Heart left ventricle (tissue), 16 donors: ENCODE results near the gene ZNF280D. TPM values are rescaled to one million over a fixed set of nuclear protein-coding genes. Genes with fewer than 3 reads are reported as not detected.

Experiments
- ATAC-seq, 4 donors: fragments of 200-7000 bp; cut with Tn5 transposase; one replicate each; pipeline ENCODE4 v1.9.1; 2020 to 2022; ENCODE audit warnings: moderate library complexity in 4 of 4, mild to moderate bottlenecking in 3 of 4, moderate number of reproducible peaks in 1 of 4
- DNase-seq, 5 donors: peaks; one replicate each; pipeline ENCODE4 v3.0.0-alpha.2; 2020
- H3K27ac ChIP-seq, 12 donors: fragments of 200-600 bp; sonication (generic) in 4 of 12; one replicate each; pipeline versions ENCODE4 v1.5.0 to v1.8.0; 2016 to 2022; ENCODE audit warnings: mild to moderate bottlenecking in 2 of 12
- H3K27me3 ChIP-seq, 9 donors: fragments of 200-600 bp; sonication (generic) in 2 of 9; one replicate each; pipeline versions ENCODE4 v1.5.1 to v1.8.0; 2016 to 2022; ENCODE audit warnings: mild to moderate bottlenecking in 3 of 9
- H3K36me3 ChIP-seq, 9 donors: fragments of 200-600 bp; sonication (generic) in 2 of 9; one replicate each; pipeline versions ENCODE4 v1.5.0 to v1.8.0; 2018 to 2022; ENCODE audit warnings: mild to moderate bottlenecking in 2 of 9
- H3K4me1 ChIP-seq, 12 donors: fragments of 200-600 bp; sonication (generic) in 4 of 12; one replicate each; pipeline versions ENCODE4 v1.5.0 to v1.8.0; 2016 to 2022; ENCODE audit warnings: mild to moderate bottlenecking in 3 of 12
- H3K4me3 ChIP-seq, 12 donors: fragments of 200-600 bp; sonication (generic) in 4 of 12; one replicate each; pipeline versions ENCODE4 v1.5.0 to v1.8.0; 2017 to 2022; ENCODE audit warnings: mild to moderate bottlenecking in 9 of 12, moderate library complexity in 4 of 12
- H3K9me3 ChIP-seq, 12 donors: fragments of 200-600 bp; sonication (generic) in 4 of 12; one replicate each; pipeline versions ENCODE4 v1.5.0 to v1.8.0; 2016 to 2022; ENCODE audit warnings: mild to moderate bottlenecking in 1 of 12
- POLR2A ChIP-seq, 2 donors: fragments of 450-650 bp; IDR thresholded peaks; one replicate each; pipeline ENCODE4 v1.6.1; 2017; ENCODE audit warnings: antibody characterized with exemption in 2 of 2, mild to moderate bottlenecking in 2 of 2, moderate library complexity in 2 of 2
- WGBS, 4 donors: extraction: QIAGEN DNeasy Blood & Tissue Kit in 2 of 4; methylation state at CpG; one replicate each; pipeline versions ENCODE4 v1.1.5 to v1.1.7; 2013 to 2018; 5-methylcytosine and 5-hydroxymethylcytosine counted together
- intact Hi-C, 10 donors: fragments of 100-400 bp; cut with DNase I; formaldehyde crosslinking; loops; one replicate each; pipeline versions ENCODE4 v1.11.1 to v1.14.2; 2022
- polyA plus RNA-seq, 2 donors: library from polyadenylated mRNA; stranded (reverse); fragments of 200-250 nt; gene quantifications; one replicate each; pipeline ENCODE4 v1.2.3, GENCODE V29; 2013
- total RNA-seq, 9 donors: library from RNA; depleted of rRNA in 2 of 9; stranded (reverse); fragments of >200 nt in 2 of 9; fragmentation: NEBNext Ultra II Directional in 3 of 9; extraction: Animal tissue kit (Norgen Biotek cat#: 25700) in 3 of 9; gene quantifications; one replicate each; pipeline versions ENCODE4 v1.1.0 to v1.2.4, GENCODE V29; 2016 to 2023
- TF ChIP-seq, protein P1 (sequence below), 12 donors: fragments of 200-600 bp; sonication (generic) in 4 of 12; IDR thresholded peaks; one replicate each; pipeline versions ENCODE4 v1.5.0 to v1.8.0; 2018 to 2022; ENCODE audit warnings: antibody characterized with exemption in 12 of 12, mild to moderate bottlenecking in 5 of 12
- donor health status: ischemic (EF 13 %, LVEDD 7.1; RV severe dilation, severe dysfunction).
- donor health status: healthy with polysubstance abuse.
- donor health status: DM: no; HTN: yes; CAD: no.
- donor health status: DM: no; HTN: no; CAD: no.
- donor health status: ischemic (EF 25% LVEDD 6.9; RV normal size, moderate dysfunction).
- donor health status: ischemic (EF 25% LVEDD 5.7; RV mildly dilated, moderate dysfunction).
- donor health status: healthy.
- donor health status: DM: yes; HTN: yes; CAD: no.
- donor health status: ischemic (EF 35%, LVEDD 5.7; RV mildly dilated, moderate dysfunction).
- donor health status: nonischemic (EF 11% LVEDD 7.7; RV severe dilation, severe dysfunction).
- donor health status: DM: yes; HTN: yes; CAD: no.
- donor health status: PGD.
- donor health status: ischemic (EF 29% LVEDD 5.4; RV normal size, mild dysfunction).
- donor health status: nonischemic (EF 23%, LVEDD 6.1; RV moderate dilation, normal function).

The ZNF280D gene
- total and polyA plus RNA-seq, 11 donors = 7.0 to 32.8 (median 23.4) TPM

DNA sequence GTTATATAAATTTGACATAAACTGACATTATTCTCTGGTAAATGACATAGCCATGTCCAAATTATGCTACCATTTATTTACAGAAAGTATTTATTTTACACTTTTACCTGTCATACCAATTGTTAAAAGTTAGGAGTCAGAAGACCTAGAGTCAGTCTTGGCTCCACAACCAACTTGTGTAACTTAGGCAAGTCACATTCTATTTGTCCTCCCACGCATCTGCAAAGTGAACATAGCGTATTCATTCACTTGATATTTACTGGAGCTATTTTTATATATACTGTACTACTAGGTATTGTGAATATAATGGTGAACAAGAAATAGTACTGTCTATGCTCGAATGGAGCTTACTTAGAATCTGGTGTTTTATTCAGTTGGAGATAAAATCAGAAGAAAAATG lies 78.7 kb downstream of the ZNF280D start:
- WGBS, 4 donors = 83 to 96% (median 92%) methylated on average over 3 of the region's 3 CpGs
- Histone ChIP-seq H3K27ac (no peak overlapping the region), H3K4me1 (no peaks in the 10 kb centered on the region), H3K36me3 (peaks cover 0 to 80% (median 31%) of the 10 kb centered on the region in 9 donors), H3K27me3 (no peaks in the 10 kb centered on the region), H3K4me3 (no peak overlapping the region), H3K9me3 (no peaks in the 10 kb centered on the region)
- TF ChIP-seq POLR2A (IDR thresholded peaks at IDR 0.05) = no peak
- TF ChIP-seq, protein P1, sequence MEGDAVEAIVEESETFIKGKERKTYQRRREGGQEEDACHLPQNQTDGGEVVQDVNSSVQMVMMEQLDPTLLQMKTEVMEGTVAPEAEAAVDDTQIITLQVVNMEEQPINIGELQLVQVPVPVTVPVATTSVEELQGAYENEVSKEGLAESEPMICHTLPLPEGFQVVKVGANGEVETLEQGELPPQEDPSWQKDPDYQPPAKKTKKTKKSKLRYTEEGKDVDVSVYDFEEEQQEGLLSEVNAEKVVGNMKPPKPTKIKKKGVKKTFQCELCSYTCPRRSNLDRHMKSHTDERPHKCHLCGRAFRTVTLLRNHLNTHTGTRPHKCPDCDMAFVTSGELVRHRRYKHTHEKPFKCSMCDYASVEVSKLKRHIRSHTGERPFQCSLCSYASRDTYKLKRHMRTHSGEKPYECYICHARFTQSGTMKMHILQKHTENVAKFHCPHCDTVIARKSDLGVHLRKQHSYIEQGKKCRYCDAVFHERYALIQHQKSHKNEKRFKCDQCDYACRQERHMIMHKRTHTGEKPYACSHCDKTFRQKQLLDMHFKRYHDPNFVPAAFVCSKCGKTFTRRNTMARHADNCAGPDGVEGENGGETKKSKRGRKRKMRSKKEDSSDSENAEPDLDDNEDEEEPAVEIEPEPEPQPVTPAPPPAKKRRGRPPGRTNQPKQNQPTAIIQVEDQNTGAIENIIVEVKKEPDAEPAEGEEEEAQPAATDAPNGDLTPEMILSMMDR (IDR thresholded peaks at IDR 0.05) = no peak
- ATAC-seq (peak in 2 of 4 donors; percentile 52 to 61), DNase-seq (no peak)
- intact Hi-C loops = no loop called here

DNA sequence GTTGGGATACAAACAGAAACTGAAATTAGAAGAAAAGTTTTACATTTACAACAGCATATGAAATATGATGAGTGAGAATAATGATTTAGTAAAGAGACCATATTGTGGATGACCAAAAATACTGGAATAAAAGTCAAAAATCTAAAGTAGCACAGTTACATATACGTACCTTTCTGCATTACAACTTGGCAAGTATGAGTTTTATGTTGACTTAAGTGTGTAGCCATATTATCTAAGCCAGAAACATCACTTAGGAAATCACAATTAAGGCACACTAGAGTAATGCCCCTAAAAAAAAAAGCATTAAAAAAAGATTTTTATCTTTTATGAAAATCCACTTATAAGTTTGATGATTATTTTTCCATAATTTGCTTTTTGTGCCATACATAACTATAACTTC lies 79.1 kb downstream of the ZNF280D start:
- no peak for DNase-seq
- no peak for ATAC-seq
- 86 to 95% (median 93%) methylated on average over 1 of the region's 1 CpG for WGBS, 4 donors
- no peaks in the 10 kb centered on the region for H3K9me3 ChIP-seq
- H3K27ac ChIP-seq = no peak overlapping the region
- H3K36me3 ChIP-seq = peaks cover 0 to 79% (median 27%) of the 10 kb centered on the region in 9 donors
- TF ChIP-seq, protein P1 (IDR thresholded peaks at IDR 0.05) = no peak
- no peak for TF ChIP-seq POLR2A (IDR thresholded peaks at IDR 0.05)
- no peaks in the 10 kb centered on the region for H3K27me3 ChIP-seq
- intact Hi-C loops = no loop called here
- H3K4me3 ChIP-seq = no peak overlapping the region
- H3K4me1 ChIP-seq = no peaks in the 10 kb centered on the region

DNA sequence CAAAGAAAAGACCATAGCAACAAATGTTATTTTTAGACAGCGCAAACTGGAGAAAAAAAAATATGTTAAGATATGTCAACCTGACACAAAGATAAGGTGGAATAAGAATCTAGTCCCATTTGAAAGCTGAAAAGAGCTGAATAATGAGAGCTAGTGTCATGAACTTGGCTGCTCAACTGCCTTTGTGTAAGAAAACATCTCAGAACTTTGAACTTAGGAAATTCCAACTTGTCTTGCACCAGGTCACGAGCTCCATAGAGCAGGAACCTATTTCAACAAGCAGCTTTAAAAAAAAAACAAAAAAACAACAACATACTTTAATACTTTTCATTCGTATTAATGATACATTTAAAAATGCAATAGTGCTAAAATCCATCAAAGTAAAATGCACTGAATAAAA lies 79.5 kb downstream of the ZNF280D start:
- Histone ChIP-seq H3K36me3 (peaks cover 0 to 74% (median 26%) of the 10 kb centered on the region in 9 donors), H3K27me3 (no peaks in the 10 kb centered on the region), H3K9me3 (no peaks in the 10 kb centered on the region), H3K4me3 (no peak overlapping the region), H3K4me1 (no peaks in the 10 kb centered on the region), H3K27ac (no peak overlapping the region)
- 91 to 93% (median 92%) methylated on average over 3 of the region's 3 CpGs for WGBS, 4 donors
- ATAC-seq (no peak), DNase-seq (no peak)
- TF ChIP-seq, protein P1 (IDR thresholded peaks at IDR 0.05) = no peak
- TF ChIP-seq POLR2A (IDR thresholded peaks at IDR 0.05) = no peak
- intact Hi-C loops = no loop called here

DNA sequence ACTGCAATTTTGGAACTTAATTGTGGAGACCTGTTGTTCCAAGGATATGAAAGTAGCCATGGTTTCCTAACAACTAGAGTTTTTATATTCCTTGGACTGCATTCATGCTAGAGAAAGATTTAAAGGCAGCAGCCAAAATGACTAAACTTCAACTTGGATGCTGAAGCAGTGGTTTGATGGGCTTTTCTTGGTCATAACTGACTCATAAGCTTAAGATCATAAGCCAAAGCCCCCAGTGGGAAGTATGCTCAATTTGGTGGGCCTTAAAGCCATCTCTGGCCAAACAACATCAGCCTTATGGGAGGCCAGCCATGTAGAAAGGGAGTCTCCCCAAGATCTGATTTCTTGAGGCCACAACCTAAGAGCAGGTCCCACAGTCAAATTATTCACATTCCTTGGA lies 80.2 kb downstream of the ZNF280D start:
- Histone ChIP-seq H3K27ac (no peak overlapping the region), H3K36me3 (peaks cover 0 to 71% (median 25%) of the 10 kb centered on the region in 9 donors), H3K4me1 (no peaks in the 10 kb centered on the region), H3K4me3 (no peak overlapping the region), H3K9me3 (no peaks in the 10 kb centered on the region), H3K27me3 (no peaks in the 10 kb centered on the region)
- intact Hi-C loops = no loop called here
- ATAC-seq (no peak), DNase-seq (no peak)
- TF ChIP-seq, protein P1 (IDR thresholded peaks at IDR 0.05) = no peak
- no peak for TF ChIP-seq POLR2A (IDR thresholded peaks at IDR 0.05)
